Endodermal cell (in vitro differentiated cells): ENCODE data around the gene PYGM. TPM values are rescaled to one million over a fixed set of nuclear protein-coding genes. Genes with fewer than 3 reads are reported as not detected.

ENCODE experiments used
- DNase-seq: peaks from one replicate; pipeline ENCODE4 v3.0.0-alpha.2; 2017
- H3K27ac ChIP-seq: 2 replicates; pipeline ENCODE4 v1.5.1; 2013; ENCODE audit warnings: mild to moderate bottlenecking, low read depth, low read length, moderate library complexity
- H3K27me3 ChIP-seq: 2 replicates; pipeline ENCODE4 v1.6.1; 2013; ENCODE audit warnings: mild to moderate bottlenecking, low read length, moderate library complexity; ENCODE audit not compliant: insufficient read depth, control insufficient read depth, poor library complexity, severe bottlenecking
- H3K36me3 ChIP-seq: 2 replicates; pipeline ENCODE4 v1.7.0; 2013; ENCODE audit warnings: mild to moderate bottlenecking, low read length, moderate library complexity; ENCODE audit not compliant: control insufficient read depth, insufficient read depth
- H3K4me1 ChIP-seq: one replicate; pipeline ENCODE4 v1.7.0; 2013; ENCODE audit warnings: low read length; ENCODE audit not compliant: control insufficient read depth, insufficient read depth
- H3K4me3 ChIP-seq: 2 replicates; pipeline ENCODE4 v1.5.1; 2013; ENCODE audit warnings: mild to moderate bottlenecking, low read length, moderate library complexity
- H3K9ac ChIP-seq: 2 replicates; pipeline ENCODE4 v1.6.1; 2013; ENCODE audit warnings: mild to moderate bottlenecking, low read length, moderate library complexity; ENCODE audit not compliant: poor library complexity, severe bottlenecking; ENCODE audit errors: extremely low read depth
- H3K9me3 ChIP-seq: 2 replicates; pipeline ENCODE4 v1.6.1; 2013; ENCODE audit warnings: mild to moderate bottlenecking, low read length, moderate library complexity; ENCODE audit not compliant: control insufficient read depth
- H3K27ac Mint-ChIP-seq: 2 replicates; pipeline ENCODE4 v1.8.0; 2020; ENCODE audit warnings: mixed read lengths
- H3K27me3 Mint-ChIP-seq: 2 replicates; pipeline ENCODE4 v1.8.0; 2021; ENCODE audit warnings: mild to moderate bottlenecking, mixed read lengths; ENCODE audit not compliant: insufficient read depth
- H3K36me3 Mint-ChIP-seq: 2 replicates; pipeline ENCODE4 v1.8.0; 2020; ENCODE audit warnings: low read depth, mixed read lengths
- H3K4me1 Mint-ChIP-seq: 2 replicates; pipeline ENCODE4 v1.8.0; 2020; ENCODE audit warnings: mixed read lengths
- H3K4me3 Mint-ChIP-seq: 2 replicates; pipeline ENCODE4 v1.8.0; 2020; ENCODE audit warnings: mild to moderate bottlenecking, moderate library complexity, mixed read lengths
- H3K9me3 Mint-ChIP-seq: 2 replicates; pipeline ENCODE4 v1.8.0; 2020; ENCODE audit warnings: mild to moderate bottlenecking, mixed read lengths
- CTCF ChIP-seq: fragments of 200-600 bp; sonication (generic); conservative IDR thresholded peaks from 2 replicates; pipeline ENCODE4 v1.5.0; 2021; ENCODE audit warnings: antibody characterized with exemption, mild to moderate bottlenecking
- WGBS, 2 experiments: methylation state at CpG; one replicate each; pipeline versions ENCODE4 v1.1.5 to v1.1.7; 2013; ENCODE audit warnings: missing lambda C conversion rate in 2 of 2, mixed read lengths in 1 of 2; ENCODE audit not compliant: insufficient coverage in 1 of 2, insufficient read length in 1 of 2; 5-methylcytosine and 5-hydroxymethylcytosine counted together
- total RNA-seq, 2 donors: library from RNA; stranded (reverse); fragmentation: NEBNext Ultra II Directional in 1 of 2; extraction: Animal tissue kit (Norgen Biotek cat#: 25700) in 1 of 2; gene quantifications; 2 replicates in 1 of 2; 3 replicates in 1 of 2; pipeline ENCODE4 v1.2.1, GENCODE V29; 2021

PYGM gene
- total RNA-seq, 2 donors from 2014 or later = 1.1 to 1.2 TPM

DNA sequence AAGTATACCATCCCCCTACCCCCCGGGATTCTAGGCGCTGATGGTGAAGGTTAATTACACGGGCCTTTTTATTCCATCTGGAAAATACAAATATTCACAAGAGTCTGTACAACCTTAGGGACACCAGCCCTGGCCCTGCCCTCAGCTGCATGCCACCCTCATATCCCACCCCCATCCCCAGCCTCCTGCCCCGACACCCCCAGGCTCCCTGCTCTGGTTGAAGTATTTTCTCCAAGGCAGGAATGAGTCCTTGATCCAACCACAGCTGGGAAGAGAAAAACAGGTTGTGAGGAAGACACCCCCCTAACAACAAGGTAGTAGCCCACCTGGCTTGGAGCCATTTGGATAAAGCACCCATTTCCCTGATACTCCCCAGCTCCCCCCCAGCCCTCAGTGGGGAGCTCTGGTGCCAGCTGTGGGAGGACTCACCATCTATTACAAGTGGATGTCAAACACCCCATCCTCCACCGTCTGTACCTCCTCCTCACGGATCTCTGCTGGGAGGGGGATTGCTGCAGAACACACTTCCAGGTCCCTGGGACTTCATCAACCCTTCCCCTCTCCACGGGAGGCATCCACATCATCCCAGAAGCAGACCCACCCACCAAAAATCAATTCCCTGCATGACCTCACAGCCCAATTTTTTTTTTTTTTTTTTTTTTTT lies 32.8 kb downstream of the PYGM start:
- TF ChIP-seq CTCF = no peak
- Mint-ChIP-seq H3K9me3 (no peaks in the 10 kb centered on the region), H3K4me3 (no peak overlapping the region), H3K27ac (no peak overlapping the region), H3K4me1 (peaks cover 7% of the 10 kb centered on the region), H3K36me3 (no peaks in the 10 kb centered on the region), H3K27me3 (peaks cover 28% of the 10 kb centered on the region)
- Histone ChIP-seq H3K27me3 (peaks cover 20% of the 10 kb centered on the region), H3K4me3 (no peak overlapping the region), H3K4me1 (no peaks in the 10 kb centered on the region), H3K9ac (no peak overlapping the region), H3K36me3 (no peaks in the 10 kb centered on the region), H3K27ac (no peak overlapping the region), H3K9me3 (no peaks in the 10 kb centered on the region)
- DNase-seq = no peak
- 88 to 100% methylated on average over 1 to 7 of the region's 7 CpGs for WGBS, 2 experiments

GRCh38 chr11:64726211-64726641 lies 33.5 kb downstream of the PYGM start:
- no peak for TF ChIP-seq CTCF
- Mint-ChIP-seq H3K36me3 (no peaks in the 10 kb centered on the region), H3K9me3 (no peaks in the 10 kb centered on the region), H3K4me1 (peaks cover 7% of the 10 kb centered on the region), H3K27me3 (peaks cover 35% of the 10 kb centered on the region), H3K4me3 (no peak overlapping the region), H3K27ac (no peak overlapping the region)
- Histone ChIP-seq H3K36me3 (no peaks in the 10 kb centered on the region), H3K27me3 (peaks cover 28% of the 10 kb centered on the region), H3K4me3 (no peak overlapping the region), H3K9ac (no peak overlapping the region), H3K9me3 (no peaks in the 10 kb centered on the region), H3K4me1 (no peaks in the 10 kb centered on the region), H3K27ac (peak overlapping the region; percentile 79)
- WGBS, 2 experiments = 53 to 60% methylated on average over 5 to 9 of the region's 9 CpGs
- no peak for DNase-seq

DNA sequence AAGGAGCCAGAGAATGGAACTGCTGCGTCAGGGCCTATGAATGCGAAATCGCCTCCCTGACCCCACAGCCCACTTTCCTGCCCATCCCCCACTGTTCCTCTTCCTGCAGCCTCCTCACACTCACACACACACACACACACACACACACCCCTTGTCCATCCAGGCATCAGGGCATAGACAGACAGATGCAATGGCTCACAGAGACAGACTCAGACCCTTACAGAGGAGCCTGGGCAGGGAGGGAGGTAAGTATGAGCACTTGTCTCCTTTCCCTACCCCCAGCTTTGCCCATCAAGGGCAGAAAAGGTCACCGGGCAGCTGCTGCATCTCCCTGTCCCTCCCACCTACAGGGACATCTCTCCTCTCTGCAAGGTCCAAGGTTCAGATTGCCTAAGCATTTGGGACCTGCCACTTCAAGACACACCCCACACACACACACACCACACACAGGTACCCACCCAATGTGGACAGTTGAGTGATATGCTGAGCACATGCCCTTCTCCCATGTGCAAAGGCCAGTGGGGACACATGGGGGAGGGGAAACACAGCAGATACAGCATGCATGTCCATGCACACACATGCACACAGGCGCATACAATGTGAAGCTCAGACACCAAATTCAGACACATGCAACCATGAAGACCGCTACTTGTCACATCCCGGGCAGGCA lies 34.8 kb downstream of the PYGM start:
- Mint-ChIP-seq H3K27me3 (peaks cover 40% of the 10 kb centered on the region), H3K27ac (no peak overlapping the region), H3K4me1 (peaks cover 7% of the 10 kb centered on the region), H3K4me3 (no peak overlapping the region), H3K9me3 (no peaks in the 10 kb centered on the region), H3K36me3 (no peaks in the 10 kb centered on the region)
- peaks cover 32% of the 10 kb centered on the region for H3K27me3 ChIP-seq
- no peak overlapping the region for H3K4me3 ChIP-seq
- 75 to 83% methylated on average over 2 to 7 of the region's 7 CpGs for WGBS, 2 experiments
- H3K27ac ChIP-seq = peak overlapping the region; percentile 79
- no peaks in the 10 kb centered on the region for H3K9me3 ChIP-seq
- H3K4me1 ChIP-seq = no peaks in the 10 kb centered on the region
- no peak overlapping the region for H3K9ac ChIP-seq
- no peaks in the 10 kb centered on the region for H3K36me3 ChIP-seq
- peak; percentile 39 for DNase-seq
- no peak for TF ChIP-seq CTCF
